Renal pelvis (tissue), 12 donors: ENCODE results near the gene PARM1. TPM values are rescaled to one million over a fixed set of nuclear protein-coding genes. Genes with fewer than 3 reads are reported as not detected.
A peak's percentile ranks its signal among the peaks of the same experiment; 100 is the strongest.

Experiments
- DNase-seq: peaks from one replicate; pipeline ENCODE4 v3.0.0-alpha.2; 2013
- long read RNA-seq, 16 experiments: transcript quantifications; one replicate each; lab custom pipeline, GENCODE V29; 2026
- polyA plus RNA-seq, 3 donors: library from polyadenylated mRNA; unstranded; fragments of 120-200 nt; gene quantifications; one replicate each; pipeline ENCODE4 v1.2.1, GENCODE V29; 2013; ENCODE audit not compliant: insufficient read length in 3 of 3

Gene PARM1, protein sequence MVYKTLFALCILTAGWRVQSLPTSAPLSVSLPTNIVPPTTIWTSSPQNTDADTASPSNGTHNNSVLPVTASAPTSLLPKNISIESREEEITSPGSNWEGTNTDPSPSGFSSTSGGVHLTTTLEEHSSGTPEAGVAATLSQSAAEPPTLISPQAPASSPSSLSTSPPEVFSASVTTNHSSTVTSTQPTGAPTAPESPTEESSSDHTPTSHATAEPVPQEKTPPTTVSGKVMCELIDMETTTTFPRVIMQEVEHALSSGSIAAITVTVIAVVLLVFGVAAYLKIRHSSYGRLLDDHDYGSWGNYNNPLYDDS
- 10 to 100 TPM; 52.3 to 67.7 (median 56.9) TPM for polyA plus RNA-seq
- long read RNA-seq, donor 1, full-length matches to known transcripts: 15 of 25 reads
- long read RNA-seq, donor 1, partial matches to known transcripts: 10 of 25 reads
- long read RNA-seq, donor 1, other reads (novel, unspliced or antisense): 0 of 25 reads
- long read RNA-seq, donor 2, full-length matches to known transcripts: 26 of 122 reads
- long read RNA-seq, donor 2, partial matches to known transcripts: 96 of 122 reads
- long read RNA-seq, donor 2, other reads (novel, unspliced or antisense): 0 of 122 reads
- long read RNA-seq, donor 3, full-length matches to known transcripts: 11 of 24 reads
- long read RNA-seq, donor 3, partial matches to known transcripts: 13 of 24 reads
- long read RNA-seq, donor 3, other reads (novel, unspliced or antisense): 0 of 24 reads
- long read RNA-seq, donor 4, full-length matches to known transcripts: 8 of 17 reads
- long read RNA-seq, donor 4, partial matches to known transcripts: 9 of 17 reads
- long read RNA-seq, donor 4, other reads (novel, unspliced or antisense): 0 of 17 reads
- long read RNA-seq, donor 5, full-length matches to known transcripts: 9 of 26 reads
- long read RNA-seq, donor 5, partial matches to known transcripts: 17 of 26 reads
- long read RNA-seq, donor 5, other reads (novel, unspliced or antisense): 0 of 26 reads
- long read RNA-seq, donor 6, full-length matches to known transcripts: 14 of 34 reads
- long read RNA-seq, donor 6, partial matches to known transcripts: 20 of 34 reads
- long read RNA-seq, donor 6, other reads (novel, unspliced or antisense): 0 of 34 reads
- long read RNA-seq, donor 7, full-length matches to known transcripts: 36 of 96 reads
- long read RNA-seq, donor 7, partial matches to known transcripts: 60 of 96 reads
- long read RNA-seq, donor 7, other reads (novel, unspliced or antisense): 0 of 96 reads
- long read RNA-seq, donor 8, full-length matches to known transcripts: 4 of 4 reads
- long read RNA-seq, donor 8, partial matches to known transcripts: 0 of 4 reads
- long read RNA-seq, donor 8, other reads (novel, unspliced or antisense): 0 of 4 reads
- long read RNA-seq, donor 9, full-length matches to known transcripts: 12 of 111 reads
- long read RNA-seq, donor 9, partial matches to known transcripts: 99 of 111 reads
- long read RNA-seq, donor 9, other reads (novel, unspliced or antisense): 0 of 111 reads
- long read RNA-seq, donor 10, full-length matches to known transcripts: 8 of 101 reads
- long read RNA-seq, donor 10, partial matches to known transcripts: 93 of 101 reads
- long read RNA-seq, donor 10, other reads (novel, unspliced or antisense): 0 of 101 reads
- long read RNA-seq, donor 11, full-length matches to known transcripts: 11 of 31 reads
- long read RNA-seq, donor 11, partial matches to known transcripts: 20 of 31 reads
- long read RNA-seq, donor 11, other reads (novel, unspliced or antisense): 0 of 31 reads
- long read RNA-seq, donor 12, full-length matches to known transcripts: 13 of 35 reads
- long read RNA-seq, donor 12, partial matches to known transcripts: 22 of 35 reads
- long read RNA-seq, donor 12, other reads (novel, unspliced or antisense): 0 of 35 reads
- long read RNA-seq, donor 13, full-length matches to known transcripts: 5 of 12 reads
- long read RNA-seq, donor 13, partial matches to known transcripts: 7 of 12 reads
- long read RNA-seq, donor 13, other reads (novel, unspliced or antisense): 0 of 12 reads
- long read RNA-seq, donor 14, full-length matches to known transcripts: 24 of 81 reads
- long read RNA-seq, donor 14, partial matches to known transcripts: 57 of 81 reads
- long read RNA-seq, donor 14, other reads (novel, unspliced or antisense): 0 of 81 reads
- long read RNA-seq, donor 15, full-length matches to known transcripts: 19 of 27 reads
- long read RNA-seq, donor 15, partial matches to known transcripts: 8 of 27 reads
- long read RNA-seq, donor 15, other reads (novel, unspliced or antisense): 0 of 27 reads
- long read RNA-seq, donor 16, full-length matches to known transcripts: 14 of 37 reads
- long read RNA-seq, donor 16, partial matches to known transcripts: 23 of 37 reads
- long read RNA-seq, donor 16, other reads (novel, unspliced or antisense): 0 of 37 reads

DNA sequence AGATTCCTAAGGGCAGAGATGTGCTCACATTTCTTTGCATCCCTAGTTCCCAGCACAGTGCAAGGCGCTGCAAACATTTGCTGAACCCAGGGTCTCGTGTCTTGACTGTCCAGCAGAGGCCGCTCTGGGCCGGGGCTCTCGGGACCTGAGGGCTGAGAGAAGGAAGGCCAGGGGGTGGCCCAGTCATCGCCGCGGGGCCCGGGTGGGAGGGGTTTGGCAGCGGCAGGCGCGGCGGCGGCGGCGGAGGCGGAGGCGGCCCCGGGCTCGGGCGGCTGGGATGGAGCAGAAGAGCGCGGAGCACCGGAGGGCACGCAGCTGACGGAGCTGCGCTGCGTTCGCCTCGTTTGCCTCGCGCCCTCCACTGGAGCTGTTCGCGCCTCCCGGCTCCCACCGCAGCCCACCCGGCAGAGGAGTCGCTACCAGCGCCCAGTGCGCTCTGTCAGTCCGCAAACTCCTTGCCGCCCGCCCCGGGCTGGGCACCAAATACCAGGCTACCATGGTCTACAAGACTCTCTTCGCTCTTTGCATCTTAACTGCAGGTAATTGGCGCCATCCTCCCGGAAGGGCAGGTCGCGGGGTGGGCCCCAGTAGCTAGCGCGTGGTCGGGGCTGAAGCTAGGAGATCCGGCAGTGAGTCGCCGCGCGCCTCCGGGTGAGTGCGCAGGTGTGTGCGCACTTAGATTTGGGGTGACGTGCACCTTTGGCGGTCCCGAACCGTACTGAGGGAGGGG, at the start of gene PARM1:
Gene PARM1, plus strand, starts transcription at position 285 of the 730 bp plus-strand sequence. Its CDS starts 212 bp downstream, at position 497.
- peak; percentile 84 for DNase-seq

DNA sequence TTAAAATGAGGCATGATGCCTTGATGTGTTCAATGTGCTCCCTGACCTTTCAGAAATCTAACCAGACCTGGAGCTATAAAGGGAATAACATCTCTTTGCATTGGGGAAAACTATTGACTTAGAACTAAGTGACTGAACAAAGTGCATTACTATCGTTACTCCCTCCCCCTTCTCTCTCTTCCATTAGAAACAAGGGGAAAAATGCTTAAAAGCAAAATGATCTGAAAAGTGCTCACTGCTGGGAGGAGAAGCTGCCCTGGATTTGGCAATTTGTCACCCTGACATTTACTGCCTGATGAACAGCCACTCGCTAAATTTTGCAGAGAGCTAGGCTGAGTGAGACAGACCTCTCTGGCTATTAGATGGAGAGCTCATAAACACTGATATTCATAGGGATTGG, 48.6 kb upstream of the PARM1 start:
- DNase-seq: peak; percentile 63

- no peak for DNase-seq
Observed at GRCh38 chr4:74886484-74886883, 46.4 kb upstream of the PARM1 start.

DNA sequence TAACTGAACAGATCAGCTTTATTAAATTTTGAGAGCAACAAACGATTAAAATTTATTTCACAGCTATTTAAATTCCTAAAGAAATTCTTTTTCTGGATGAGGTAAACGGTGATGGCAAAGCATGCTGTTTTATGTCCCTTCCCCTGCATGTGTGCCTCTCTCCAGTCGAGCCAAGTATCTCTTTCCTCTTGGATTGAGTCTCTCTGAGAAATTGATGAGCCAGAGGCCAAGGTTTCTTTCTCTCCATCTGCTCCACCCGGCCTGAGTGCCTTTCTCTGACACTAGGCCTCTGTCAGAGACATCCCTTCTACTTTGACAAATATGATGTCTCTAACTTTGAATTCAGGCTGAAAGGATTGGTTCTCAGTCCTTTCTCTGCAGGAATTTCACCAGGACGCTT, 42.6 kb upstream of the PARM1 start:
- DNase-seq: no peak

GRCh38 chr4:74891037-74891436, 41.9 kb upstream of the PARM1 start:
- no peak for DNase-seq

DNA sequence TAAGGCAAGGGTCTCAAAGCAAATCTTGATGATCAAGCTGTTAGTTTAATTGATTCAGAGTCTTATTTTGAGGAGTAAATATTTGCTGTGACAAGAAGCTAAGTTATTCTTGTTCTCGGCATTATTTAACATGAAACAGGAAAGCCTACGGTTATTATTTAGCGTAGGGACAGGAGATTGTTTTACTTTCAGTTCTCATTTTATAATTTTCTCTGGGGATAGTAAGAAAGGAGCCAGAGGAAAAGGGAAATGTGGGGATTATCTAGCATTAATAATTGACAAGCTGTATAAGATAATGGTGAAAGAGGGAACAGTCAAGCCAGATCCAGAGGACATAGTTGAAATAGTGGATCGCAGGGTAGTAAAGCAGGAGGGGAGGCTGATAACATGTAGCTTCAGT, 39.7 kb upstream of the PARM1 start:
- no peak for DNase-seq

DNA sequence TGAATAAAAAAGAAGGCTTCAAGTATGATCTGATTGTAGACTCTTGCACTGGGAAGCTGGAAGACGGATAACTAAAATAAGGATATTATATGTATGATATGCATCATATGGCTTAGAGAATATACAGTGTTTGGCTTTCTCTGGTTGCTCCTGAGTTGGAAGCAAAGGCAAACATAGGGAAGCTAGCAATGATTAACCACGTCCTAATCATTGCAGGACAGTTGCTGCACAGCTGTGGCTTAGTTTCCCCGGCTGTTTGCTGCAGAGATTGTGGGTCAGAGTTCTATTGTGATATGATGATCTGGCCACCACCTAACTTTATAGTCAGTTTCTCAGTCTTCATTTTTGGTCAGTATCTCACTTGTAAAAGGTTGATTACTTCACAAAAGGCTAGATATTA, 36.3 kb upstream of the PARM1 start:
- no peak for DNase-seq

- DNase-seq: no peak
Observed at GRCh38 chr4:74897386-74897785, 35.5 kb upstream of the PARM1 start.

- no peak for DNase-seq
Observed at GRCh38 chr4:74900862-74901261, 32.1 kb upstream of the PARM1 start.

DNA sequence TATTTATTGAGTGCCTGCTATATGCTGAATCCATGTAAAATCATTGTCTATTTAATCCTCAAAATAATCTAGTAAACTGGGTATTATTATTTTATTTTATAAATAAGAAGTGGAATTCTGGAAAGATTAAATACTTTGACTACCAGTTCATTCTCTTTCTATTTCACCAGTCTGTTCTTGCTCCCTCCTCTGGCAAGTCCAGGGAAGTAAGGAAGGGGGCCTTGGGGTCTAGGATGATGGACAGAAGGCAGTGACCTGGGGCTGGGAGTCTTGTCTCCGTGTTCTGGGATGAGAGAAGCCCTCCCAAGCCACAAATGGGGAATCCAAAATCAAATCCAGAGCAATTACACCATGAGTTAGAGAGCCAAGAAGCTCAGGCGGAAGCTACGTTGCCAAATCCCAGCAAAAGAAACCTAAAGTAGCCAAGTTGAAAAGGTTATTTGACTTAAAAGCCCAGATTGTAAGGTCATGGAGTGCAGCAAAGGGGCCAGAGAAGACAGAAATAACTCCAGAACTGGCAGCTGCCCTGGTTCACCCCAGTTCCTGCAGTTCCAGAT, 28.3 kb upstream of the PARM1 start:
- DNase-seq: no peak

DNA sequence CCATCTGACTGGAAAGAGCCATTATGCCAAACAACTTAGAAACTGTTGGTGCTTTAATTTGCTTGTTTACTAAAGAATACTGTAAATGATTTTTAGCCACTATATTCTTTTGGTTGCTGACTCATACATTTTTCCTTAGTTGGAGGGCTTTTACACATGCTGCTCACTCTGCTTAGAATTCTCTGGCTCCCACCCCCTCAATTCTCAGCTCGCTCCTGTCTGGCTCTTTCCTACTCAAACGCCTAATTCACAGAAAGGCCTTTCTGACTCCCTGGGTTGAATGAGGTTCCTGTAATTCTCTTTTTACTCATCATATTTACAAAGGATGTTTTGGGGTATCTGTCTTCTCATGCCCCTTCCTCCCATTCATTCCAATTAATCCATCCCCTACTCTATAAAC, 26.1 kb upstream of the PARM1 start:
- no peak for DNase-seq

DNA sequence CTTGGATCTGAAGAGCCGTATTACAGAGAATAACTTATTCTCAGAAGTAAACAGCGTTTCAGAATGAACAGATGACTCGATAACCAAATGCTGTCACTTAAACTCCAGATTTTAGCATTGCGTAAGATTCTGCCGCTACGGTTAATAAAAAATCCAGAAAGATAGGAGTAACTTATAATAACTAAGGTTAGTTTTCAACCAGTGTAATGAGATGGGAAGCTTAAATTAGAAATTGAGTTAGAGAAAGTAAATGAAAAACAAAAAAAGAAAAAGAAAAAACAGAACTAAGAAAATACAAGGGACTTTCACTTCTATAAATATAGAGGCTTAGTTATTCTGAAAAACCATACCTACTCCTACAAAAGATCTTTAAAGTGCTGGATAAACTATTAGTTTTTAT, 13.1 kb upstream of the PARM1 start:
- no peak for DNase-seq

DNA sequence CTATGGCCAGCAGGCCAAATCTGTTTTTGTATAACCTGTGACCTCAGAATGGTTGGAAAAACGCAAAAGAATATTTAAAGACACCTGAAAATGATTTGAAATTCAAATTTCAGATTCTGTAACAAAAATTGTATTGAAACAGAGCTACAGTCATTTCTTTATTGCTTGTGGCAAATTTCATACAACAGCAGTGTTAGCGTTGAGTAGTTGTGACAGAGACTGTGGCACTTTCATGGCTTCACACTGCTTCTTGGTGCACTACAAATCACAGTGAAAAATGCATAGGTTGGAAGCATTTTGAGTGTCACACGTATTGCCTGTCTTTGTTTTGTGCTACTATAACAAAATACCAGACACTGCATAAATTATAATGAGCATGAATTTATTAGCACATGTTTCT, 12.2 kb upstream of the PARM1 start:
- no peak for DNase-seq

DNA sequence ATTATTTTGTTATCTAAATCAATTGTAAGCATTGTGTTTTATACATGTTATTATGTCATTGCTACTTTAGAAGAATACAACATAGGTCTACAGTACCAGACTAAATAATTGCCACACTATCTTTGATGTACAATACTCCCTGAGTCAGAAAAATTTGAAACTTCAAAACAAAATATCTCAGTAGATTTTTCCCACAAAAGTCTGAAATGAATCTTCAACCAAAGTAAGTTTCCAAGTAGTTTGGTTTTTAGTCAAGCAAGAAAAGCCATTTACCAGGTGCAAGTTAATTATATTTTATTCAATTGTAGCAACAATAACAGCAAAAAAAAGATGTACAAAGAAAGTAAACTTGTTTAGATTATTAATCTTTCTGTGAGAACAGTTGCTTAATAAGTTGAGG, 11.4 kb upstream of the PARM1 start:
- DNase-seq: no peak

DNA sequence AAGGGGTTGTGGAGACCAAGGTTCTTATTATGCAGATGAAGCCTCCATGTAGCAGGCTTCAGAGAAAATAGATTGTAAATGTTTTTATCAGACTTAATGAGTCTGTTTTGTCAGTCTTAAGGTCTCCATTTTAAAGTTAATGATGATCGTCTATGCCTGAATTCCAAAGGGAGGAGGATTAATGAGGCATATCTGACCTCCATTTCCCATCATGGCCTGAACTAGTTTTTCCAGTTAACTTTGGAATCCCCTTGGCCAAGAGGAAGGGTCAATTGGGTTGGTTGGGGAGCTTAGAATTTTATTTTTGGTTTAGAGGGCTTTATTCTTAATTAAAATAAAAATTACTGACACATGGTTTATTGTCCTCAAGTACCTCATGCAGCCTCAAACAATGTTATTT, 6.9 kb upstream of the PARM1 start:
- no peak for DNase-seq

GRCh38 chr4:74930162-74930561, 2.8 kb upstream of the PARM1 start:
- DNase-seq: no peak

GRCh38 chr4:74931376-74931775, 1.5 kb upstream of the PARM1 start:
- DNase-seq: no peak

DNA sequence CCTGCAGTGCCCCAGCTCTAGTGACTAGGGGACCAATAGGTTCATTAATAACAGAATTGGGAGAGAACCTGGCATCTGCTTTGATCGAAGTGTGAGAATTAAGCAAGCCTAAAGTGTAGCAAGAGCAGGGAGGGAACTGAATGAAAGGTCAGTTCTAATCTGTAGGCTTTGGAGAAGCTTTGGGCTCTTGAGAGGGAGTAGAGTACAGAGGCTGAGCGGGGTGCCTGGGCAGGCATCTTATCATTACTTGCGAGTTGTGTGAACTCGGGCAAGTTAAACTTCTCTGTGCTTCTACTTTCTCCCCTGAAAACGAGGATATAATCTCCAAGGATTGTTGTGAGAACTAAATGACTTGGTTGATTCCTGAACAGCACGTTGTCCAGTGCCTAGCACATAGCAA, 906 bp upstream of the PARM1 start:
- DNase-seq: no peak
